ENCODE results near the gene SLC7A14.

The SLC7A14 gene

DNA sequence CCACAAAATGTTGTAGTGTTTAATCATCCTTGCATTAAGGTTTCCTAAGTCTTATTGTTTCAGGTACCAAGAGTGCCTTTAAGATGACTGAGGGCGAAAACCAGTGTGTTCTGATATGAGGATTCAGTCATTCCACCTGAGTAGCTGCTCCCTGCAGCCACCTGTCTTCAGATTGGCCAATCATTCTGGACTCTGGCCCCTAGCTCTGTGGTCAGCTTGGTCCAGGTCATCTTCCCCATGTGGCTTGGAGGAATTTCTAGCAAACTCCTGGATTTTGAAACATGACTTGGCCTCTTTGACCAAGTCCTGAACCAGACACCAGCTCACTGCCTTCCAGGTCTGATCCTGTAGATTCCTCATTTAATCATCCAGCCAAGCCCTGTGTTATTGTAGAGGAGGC, 7.8 kb upstream of the SLC7A14 start:
- no peak for ATAC-seq
- TF ChIP-seq CSDC2 (CRISPR knock-in tag; IDR thresholded peaks at IDR 0.05) (no peak), ZNF8 (CRISPR knock-in tag; IDR thresholded peaks at IDR 0.05) (no peak), ZFP3 (CRISPR knock-in tag; IDR thresholded peaks at IDR 0.05) (no peak), ISL1 (CRISPR knock-in tag; IDR thresholded peaks at IDR 0.05) (no peak), TCF4 (CRISPR knock-in tag; IDR thresholded peaks at IDR 0.05; ENCODE audit: borderline replicate concordance) (no peak), SNAI2 (CRISPR knock-in tag; IDR thresholded peaks at IDR 0.05) (no peak), ZC3H10 (CRISPR knock-in tag; IDR thresholded peaks at IDR 0.05) (no peak), ESRRG (CRISPR knock-in tag; IDR thresholded peaks at IDR 0.05) (no peak), OSR1 (CRISPR knock-in tag; IDR thresholded peaks at IDR 0.05) (no peak), ZNF565 (CRISPR knock-in tag; conservative IDR thresholded peaks at IDR 0.05; ENCODE audit: low read depth) (no peak), ZFP30 (CRISPR knock-in tag; IDR thresholded peaks at IDR 0.05) (no peak)
- TF ChIP-seq, protein P1, sequence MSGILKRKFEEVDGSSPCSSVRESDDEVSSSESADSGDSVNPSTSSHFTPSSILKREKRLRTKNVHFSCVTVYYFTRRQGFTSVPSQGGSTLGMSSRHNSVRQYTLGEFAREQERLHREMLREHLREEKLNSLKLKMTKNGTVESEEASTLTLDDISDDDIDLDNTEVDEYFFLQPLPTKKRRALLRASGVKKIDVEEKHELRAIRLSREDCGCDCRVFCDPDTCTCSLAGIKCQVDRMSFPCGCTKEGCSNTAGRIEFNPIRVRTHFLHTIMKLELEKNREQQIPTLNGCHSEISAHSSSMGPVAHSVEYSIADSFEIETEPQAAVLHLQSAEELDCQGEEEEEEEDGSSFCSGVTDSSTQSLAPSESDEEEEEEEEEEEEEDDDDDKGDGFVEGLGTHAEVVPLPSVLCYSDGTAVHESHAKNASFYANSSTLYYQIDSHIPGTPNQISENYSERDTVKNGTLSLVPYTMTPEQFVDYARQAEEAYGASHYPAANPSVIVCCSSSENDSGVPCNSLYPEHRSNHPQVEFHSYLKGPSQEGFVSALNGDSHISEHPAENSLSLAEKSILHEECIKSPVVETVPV (CRISPR knock-in tag; IDR thresholded peaks at IDR 0.05), result no peak
- TF ChIP-seq, protein P2, sequence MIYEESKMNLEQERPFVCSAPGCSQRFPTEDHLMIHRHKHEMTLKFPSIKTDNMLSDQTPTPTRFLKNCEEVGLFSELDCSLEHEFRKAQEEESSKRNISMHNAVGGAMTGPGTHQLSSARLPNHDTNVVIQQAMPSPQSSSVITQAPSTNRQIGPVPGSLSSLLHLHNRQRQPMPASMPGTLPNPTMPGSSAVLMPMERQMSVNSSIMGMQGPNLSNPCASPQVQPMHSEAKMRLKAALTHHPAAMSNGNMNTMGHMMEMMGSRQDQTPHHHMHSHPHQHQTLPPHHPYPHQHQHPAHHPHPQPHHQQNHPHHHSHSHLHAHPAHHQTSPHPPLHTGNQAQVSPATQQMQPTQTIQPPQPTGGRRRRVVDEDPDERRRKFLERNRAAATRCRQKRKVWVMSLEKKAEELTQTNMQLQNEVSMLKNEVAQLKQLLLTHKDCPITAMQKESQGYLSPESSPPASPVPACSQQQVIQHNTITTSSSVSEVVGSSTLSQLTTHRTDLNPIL (CRISPR knock-in tag; IDR thresholded peaks at IDR 0.05; ENCODE audit: low read depth), result no peak
- TF ChIP-seq, protein P3, sequence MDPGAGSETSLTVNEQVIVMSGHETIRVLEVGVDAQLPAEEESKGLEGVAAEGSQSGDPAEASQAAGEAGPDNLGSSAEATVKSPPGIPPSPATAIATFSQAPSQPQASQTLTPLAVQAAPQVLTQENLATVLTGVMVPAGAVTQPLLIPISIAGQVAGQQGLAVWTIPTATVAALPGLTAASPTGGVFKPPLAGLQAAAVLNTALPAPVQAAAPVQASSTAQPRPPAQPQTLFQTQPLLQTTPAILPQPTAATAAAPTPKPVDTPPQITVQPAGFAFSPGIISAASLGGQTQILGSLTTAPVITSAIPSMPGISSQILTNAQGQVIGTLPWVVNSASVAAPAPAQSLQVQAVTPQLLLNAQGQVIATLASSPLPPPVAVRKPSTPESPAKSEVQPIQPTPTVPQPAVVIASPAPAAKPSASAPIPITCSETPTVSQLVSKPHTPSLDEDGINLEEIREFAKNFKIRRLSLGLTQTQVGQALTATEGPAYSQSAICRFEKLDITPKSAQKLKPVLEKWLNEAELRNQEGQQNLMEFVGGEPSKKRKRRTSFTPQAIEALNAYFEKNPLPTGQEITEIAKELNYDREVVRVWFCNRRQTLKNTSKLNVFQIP (CRISPR knock-in tag; IDR thresholded peaks at IDR 0.05; ENCODE audit: borderline replicate concordance, low read depth), result no peak
- TF ChIP-seq, protein P4, sequence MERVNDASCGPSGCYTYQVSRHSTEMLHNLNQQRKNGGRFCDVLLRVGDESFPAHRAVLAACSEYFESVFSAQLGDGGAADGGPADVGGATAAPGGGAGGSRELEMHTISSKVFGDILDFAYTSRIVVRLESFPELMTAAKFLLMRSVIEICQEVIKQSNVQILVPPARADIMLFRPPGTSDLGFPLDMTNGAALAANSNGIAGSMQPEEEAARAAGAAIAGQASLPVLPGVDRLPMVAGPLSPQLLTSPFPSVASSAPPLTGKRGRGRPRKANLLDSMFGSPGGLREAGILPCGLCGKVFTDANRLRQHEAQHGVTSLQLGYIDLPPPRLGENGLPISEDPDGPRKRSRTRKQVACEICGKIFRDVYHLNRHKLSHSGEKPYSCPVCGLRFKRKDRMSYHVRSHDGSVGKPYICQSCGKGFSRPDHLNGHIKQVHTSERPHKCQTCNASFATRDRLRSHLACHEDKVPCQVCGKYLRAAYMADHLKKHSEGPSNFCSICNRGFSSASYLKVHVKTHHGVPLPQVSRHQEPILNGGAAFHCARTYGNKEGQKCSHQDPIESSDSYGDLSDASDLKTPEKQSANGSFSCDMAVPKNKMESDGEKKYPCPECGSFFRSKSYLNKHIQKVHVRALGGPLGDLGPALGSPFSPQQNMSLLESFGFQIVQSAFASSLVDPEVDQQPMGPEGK (CRISPR knock-in tag; IDR thresholded peaks at IDR 0.05; ENCODE audit: borderline replicate concordance), result no peak
- TF ChIP-seq, protein P5, sequence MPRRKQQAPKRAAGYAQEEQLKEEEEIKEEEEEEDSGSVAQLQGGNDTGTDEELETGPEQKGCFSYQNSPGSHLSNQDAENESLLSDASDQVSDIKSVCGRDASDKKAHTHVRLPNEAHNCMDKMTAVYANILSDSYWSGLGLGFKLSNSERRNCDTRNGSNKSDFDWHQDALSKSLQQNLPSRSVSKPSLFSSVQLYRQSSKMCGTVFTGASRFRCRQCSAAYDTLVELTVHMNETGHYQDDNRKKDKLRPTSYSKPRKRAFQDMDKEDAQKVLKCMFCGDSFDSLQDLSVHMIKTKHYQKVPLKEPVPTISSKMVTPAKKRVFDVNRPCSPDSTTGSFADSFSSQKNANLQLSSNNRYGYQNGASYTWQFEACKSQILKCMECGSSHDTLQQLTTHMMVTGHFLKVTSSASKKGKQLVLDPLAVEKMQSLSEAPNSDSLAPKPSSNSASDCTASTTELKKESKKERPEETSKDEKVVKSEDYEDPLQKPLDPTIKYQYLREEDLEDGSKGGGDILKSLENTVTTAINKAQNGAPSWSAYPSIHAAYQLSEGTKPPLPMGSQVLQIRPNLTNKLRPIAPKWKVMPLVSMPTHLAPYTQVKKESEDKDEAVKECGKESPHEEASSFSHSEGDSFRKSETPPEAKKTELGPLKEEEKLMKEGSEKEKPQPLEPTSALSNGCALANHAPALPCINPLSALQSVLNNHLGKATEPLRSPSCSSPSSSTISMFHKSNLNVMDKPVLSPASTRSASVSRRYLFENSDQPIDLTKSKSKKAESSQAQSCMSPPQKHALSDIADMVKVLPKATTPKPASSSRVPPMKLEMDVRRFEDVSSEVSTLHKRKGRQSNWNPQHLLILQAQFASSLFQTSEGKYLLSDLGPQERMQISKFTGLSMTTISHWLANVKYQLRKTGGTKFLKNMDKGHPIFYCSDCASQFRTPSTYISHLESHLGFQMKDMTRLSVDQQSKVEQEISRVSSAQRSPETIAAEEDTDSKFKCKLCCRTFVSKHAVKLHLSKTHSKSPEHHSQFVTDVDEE (CRISPR knock-in tag; IDR thresholded peaks at IDR 0.05), result no peak

DNA sequence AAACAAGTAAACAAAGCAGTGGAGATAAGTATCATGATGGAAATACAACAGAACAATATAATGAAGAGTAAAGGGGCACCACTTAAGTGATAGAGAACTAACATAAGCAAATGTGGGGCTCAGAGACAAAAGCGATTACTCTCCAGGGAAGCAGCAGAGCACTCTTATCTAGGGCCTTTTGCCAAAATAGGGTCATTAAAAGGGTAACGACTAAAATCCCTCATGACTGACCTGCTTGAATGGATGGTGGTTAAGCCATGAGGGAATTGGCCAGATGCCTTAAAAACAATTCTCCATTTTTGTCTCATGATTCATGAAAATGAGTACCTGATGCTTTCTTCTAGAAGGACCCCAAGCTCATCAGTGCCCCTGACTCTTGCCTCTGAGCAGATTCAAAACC, 3.2 kb upstream of the SLC7A14 start:
- no peak for ATAC-seq
- TF ChIP-seq ZFP3 (CRISPR knock-in tag; IDR thresholded peaks at IDR 0.05), result no peak
- TF ChIP-seq, protein P3 (CRISPR knock-in tag; IDR thresholded peaks at IDR 0.05; ENCODE audit: borderline replicate concordance, low read depth), result no peak
- TF ChIP-seq, protein P2 (CRISPR knock-in tag; IDR thresholded peaks at IDR 0.05; ENCODE audit: low read depth), result no peak
- TF ChIP-seq ZNF8 (CRISPR knock-in tag; IDR thresholded peaks at IDR 0.05), result no peak
- no peak for TF ChIP-seq RARB (CRISPR knock-in tag; IDR thresholded peaks at IDR 0.05)
- TF ChIP-seq PPARA (CRISPR knock-in tag; IDR thresholded peaks at IDR 0.05; ENCODE audit: borderline replicate concordance), result no peak
- TF ChIP-seq ESRRG (CRISPR knock-in tag; IDR thresholded peaks at IDR 0.05), result no peak

All from SK-N-SH treated with all-trans-retinoic acid at 6 μM for 48 hours (cell line).